AG10803 (cell line): ENCODE results near the gene SLC46A3.

Source experiments
- DNase-seq: peaks from one replicate; pipeline ENCODE4 v3.0.0; 2010; ENCODE audit warnings: low read depth
- H3K4me3 ChIP-seq: 2 replicates; pipeline ENCODE4 v1.5.1; 2011; ENCODE audit warnings: mild to moderate bottlenecking, low read length, control low read depth
- TF ChIP-seq, protein P1 (sequence below): conservative IDR thresholded peaks from 2 replicates; pipeline ENCODE4 v1.5.1; 2011; ENCODE audit warnings: mild to moderate bottlenecking, low read length, control low read depth, inconsistent platforms

SLC46A3 gene

DNA sequence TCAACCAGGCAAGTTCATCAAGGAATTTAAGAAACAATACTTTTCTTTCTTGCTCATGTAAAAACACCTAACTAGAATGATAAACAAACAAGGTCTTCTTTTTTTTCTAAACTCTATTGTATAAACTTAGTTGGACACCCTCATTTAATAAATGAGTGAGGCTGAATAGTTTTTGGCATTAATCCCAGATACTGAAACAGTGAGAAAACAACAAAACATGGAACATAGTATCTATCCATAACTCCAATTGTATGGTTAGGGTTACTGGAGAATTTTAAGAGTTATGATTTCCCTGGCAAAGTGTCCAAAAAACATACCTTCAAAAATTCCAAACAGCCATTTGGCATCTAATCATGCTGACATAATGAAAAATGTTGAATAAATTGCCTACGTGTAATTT, 65.7 kb downstream of the SLC46A3 start:
- TF ChIP-seq, protein P1, sequence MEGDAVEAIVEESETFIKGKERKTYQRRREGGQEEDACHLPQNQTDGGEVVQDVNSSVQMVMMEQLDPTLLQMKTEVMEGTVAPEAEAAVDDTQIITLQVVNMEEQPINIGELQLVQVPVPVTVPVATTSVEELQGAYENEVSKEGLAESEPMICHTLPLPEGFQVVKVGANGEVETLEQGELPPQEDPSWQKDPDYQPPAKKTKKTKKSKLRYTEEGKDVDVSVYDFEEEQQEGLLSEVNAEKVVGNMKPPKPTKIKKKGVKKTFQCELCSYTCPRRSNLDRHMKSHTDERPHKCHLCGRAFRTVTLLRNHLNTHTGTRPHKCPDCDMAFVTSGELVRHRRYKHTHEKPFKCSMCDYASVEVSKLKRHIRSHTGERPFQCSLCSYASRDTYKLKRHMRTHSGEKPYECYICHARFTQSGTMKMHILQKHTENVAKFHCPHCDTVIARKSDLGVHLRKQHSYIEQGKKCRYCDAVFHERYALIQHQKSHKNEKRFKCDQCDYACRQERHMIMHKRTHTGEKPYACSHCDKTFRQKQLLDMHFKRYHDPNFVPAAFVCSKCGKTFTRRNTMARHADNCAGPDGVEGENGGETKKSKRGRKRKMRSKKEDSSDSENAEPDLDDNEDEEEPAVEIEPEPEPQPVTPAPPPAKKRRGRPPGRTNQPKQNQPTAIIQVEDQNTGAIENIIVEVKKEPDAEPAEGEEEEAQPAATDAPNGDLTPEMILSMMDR, result no peak
- DNase-seq, result peak; percentile 13
- H3K4me3 ChIP-seq, result no peak overlapping the region

DNA sequence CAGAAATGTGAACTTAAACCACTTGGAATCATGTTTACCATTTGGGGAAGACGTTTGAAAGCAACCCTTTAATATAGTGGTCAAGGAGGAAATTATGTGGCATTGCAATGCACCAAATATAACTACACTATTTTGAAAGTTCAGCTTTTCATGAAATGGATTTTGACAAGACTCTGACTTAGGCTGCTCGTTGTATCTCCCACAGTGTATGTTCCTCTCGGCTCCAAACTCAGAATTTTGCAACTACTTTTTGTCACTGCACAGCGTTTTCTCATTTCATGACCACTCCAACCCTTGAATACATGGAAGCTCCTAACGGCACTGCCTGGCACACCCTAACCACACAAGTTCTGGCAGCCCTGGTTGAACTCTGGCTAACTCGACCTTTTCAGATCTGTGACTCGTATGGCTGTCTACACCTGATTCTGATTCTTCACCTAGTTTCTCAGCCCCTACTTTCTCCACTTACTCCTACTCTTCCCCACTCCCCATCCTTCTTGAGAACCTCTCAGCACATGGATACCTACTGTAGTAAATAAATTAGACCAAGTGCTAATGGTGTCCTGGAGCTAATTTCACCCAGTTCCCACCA, 66.9 kb downstream of the SLC46A3 start:
- H3K4me3 ChIP-seq, result no peak overlapping the region
- no peak for DNase-seq
- TF ChIP-seq, protein P1, result no peak

DNA sequence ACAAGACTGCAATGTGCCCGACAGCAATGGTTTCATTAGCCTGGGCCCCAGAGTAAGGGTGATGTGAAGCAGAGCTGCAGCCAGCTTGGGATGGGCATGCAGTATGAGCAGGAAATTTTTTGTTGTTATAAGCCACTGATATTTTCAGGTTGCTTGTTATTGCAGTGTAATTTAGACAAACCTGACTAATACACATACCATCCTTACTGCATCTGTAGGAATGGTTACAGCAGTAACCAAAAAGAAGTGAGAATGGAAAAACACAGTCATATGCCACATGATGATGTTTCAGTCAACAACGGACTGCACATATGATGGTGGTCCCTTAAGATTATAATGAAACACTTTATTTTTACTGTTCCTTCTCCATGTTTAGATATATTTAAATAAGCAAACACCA, 68.5 kb downstream of the SLC46A3 start:
- no peak overlapping the region for H3K4me3 ChIP-seq
- no peak for DNase-seq
- TF ChIP-seq, protein P1, result no peak
